Mesothelial cell of epicardium (in vitro differentiated cells): ENCODE data around the gene KIAA2012. TPM values are rescaled to one million over a fixed set of nuclear protein-coding genes. Genes with fewer than 3 reads are reported as not detected.

Source experiments
- DNase-seq, 2 experiments: peaks; one replicate each; pipeline ENCODE4 v3.0.0; 2021; ENCODE audit warnings: low spot score in 2 of 2; ENCODE audit not compliant: unreplicated experiment in 2 of 2
- H3K27ac Mint-ChIP-seq: 2 replicates; pipeline ENCODE4 v1.8.0; 2021; ENCODE audit warnings: mixed read lengths
- H3K27me3 Mint-ChIP-seq: 2 replicates; pipeline ENCODE4 v1.8.0; 2021; ENCODE audit warnings: low read depth, mixed read lengths
- H3K36me3 Mint-ChIP-seq: 2 replicates; pipeline ENCODE4 v1.8.0; 2021; ENCODE audit warnings: mixed read lengths
- H3K4me1 Mint-ChIP-seq: 2 replicates; pipeline ENCODE4 v1.8.0; 2021; ENCODE audit warnings: mixed read lengths
- H3K4me3 Mint-ChIP-seq: 2 replicates; pipeline ENCODE4 v1.8.0; 2021; ENCODE audit warnings: mild to moderate bottlenecking, moderate library complexity, mixed read lengths
- H3K9me3 Mint-ChIP-seq: 2 replicates; pipeline ENCODE4 v1.8.0; 2021; ENCODE audit warnings: mixed read lengths
- CTCF ChIP-seq: fragments of 200-600 bp; sonication (generic); IDR thresholded peaks from one replicate; pipeline ENCODE4 v1.5.0; 2021; ENCODE audit warnings: antibody characterized with exemption; ENCODE audit not compliant: unreplicated experiment
- total RNA-seq: library from RNA; stranded (reverse); gene quantifications from 3 replicates; pipeline ENCODE4 v1.2.1, GENCODE V29; 2021

The KIAA2012 gene
- total RNA-seq, 1 donor from 2014 or later: 0.45 TPM

DNA sequence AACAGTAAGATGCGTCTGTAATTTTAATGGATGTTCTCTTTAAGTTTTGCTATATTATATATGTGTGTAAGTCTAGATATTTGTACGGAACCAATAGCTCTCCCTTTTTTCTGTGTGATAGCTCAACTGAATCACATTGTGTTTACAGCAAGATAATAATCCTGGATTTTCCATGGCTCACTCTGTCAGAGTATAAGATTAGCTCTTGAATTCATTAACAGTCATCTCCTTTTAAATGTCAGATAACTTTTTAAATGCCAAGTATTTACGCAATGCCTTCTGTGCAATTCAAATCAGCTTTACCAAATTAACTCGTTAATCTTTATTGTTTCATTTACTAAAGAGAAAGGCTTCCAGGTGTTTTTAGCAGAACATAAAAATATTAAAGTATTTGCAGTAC, 76.9 kb downstream of the KIAA2012 start:
- no peak for DNase-seq
- Mint-ChIP-seq H3K27ac (peak overlapping the region; percentile 56), H3K4me1 (peaks cover 55% of the 10 kb centered on the region)

GRCh38 chr2:202152104-202152715, 79.2 kb downstream of the KIAA2012 start:
- no peak for DNase-seq
- no peak for TF ChIP-seq CTCF
- no peaks in the 10 kb centered on the region for H3K36me3 Mint-ChIP-seq
- H3K4me1 Mint-ChIP-seq: peaks cover 51% of the 10 kb centered on the region
- no peaks in the 10 kb centered on the region for H3K9me3 Mint-ChIP-seq
- no peaks in the 10 kb centered on the region for H3K27me3 Mint-ChIP-seq
- peak overlapping the region; percentile 58 for H3K27ac Mint-ChIP-seq
- no peak overlapping the region for H3K4me3 Mint-ChIP-seq

More for the DNA sequence above, 76.9 kb downstream of the KIAA2012 start:
- H3K4me3 Mint-ChIP-seq: no peak overlapping the region
- no peaks in the 10 kb centered on the region for H3K27me3 Mint-ChIP-seq
- H3K36me3 Mint-ChIP-seq: no peaks in the 10 kb centered on the region
- H3K9me3 Mint-ChIP-seq: no peaks in the 10 kb centered on the region
- TF ChIP-seq CTCF: no peak

GRCh38 chr2:202154613-202155012, 81.6 kb downstream of the KIAA2012 start:
- no peak overlapping the region for H3K4me3 Mint-ChIP-seq
- H3K27me3 Mint-ChIP-seq: no peaks in the 10 kb centered on the region
- no peak for TF ChIP-seq CTCF

GRCh38 chr2:202157211-202157990, 84.3 kb downstream of the KIAA2012 start:
- no peak for TF ChIP-seq CTCF
- no peaks in the 10 kb centered on the region for H3K27me3 Mint-ChIP-seq
- no peak overlapping the region for H3K27ac Mint-ChIP-seq
- H3K9me3 Mint-ChIP-seq: no peaks in the 10 kb centered on the region
- H3K4me3 Mint-ChIP-seq: no peak overlapping the region
- peaks cover 31% of the 10 kb centered on the region for H3K4me1 Mint-ChIP-seq
- no peaks in the 10 kb centered on the region for H3K36me3 Mint-ChIP-seq
- no peak for DNase-seq

More at GRCh38 chr2:202154613-202155012, 81.6 kb downstream of the KIAA2012 start:
- H3K9me3 Mint-ChIP-seq: no peaks in the 10 kb centered on the region
- H3K36me3 Mint-ChIP-seq: no peaks in the 10 kb centered on the region
- peaks cover 29% of the 10 kb centered on the region for H3K4me1 Mint-ChIP-seq
- peak overlapping the region; percentile 0 for H3K27ac Mint-ChIP-seq
- DNase-seq: no peak

DNA sequence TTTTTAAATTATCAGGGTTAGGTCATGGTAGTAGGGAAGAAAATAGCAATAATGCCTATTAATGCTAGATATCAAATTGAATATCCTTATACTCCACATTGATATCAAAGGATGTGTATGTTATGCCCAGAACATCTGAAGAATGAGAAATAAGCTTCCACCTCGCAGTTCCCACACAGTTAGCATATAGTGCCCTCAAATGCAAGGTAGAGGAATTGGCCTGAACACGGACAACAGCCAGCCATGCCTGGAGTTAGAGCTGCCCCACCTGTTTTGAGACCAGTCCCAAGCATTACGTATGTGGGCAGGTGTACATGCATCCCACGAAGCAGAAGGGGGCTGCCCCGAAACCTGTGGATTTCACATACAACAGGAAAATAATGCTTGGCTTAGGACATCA, 85.7 kb downstream of the KIAA2012 start:
- no peak for DNase-seq
- TF ChIP-seq CTCF: no peak
- Mint-ChIP-seq H3K4me1 (peaks cover 28% of the 10 kb centered on the region), H3K27ac (peak overlapping the region; percentile 25), H3K9me3 (no peaks in the 10 kb centered on the region), H3K36me3 (no peaks in the 10 kb centered on the region), H3K4me3 (no peak overlapping the region), H3K27me3 (no peaks in the 10 kb centered on the region)
